WTC11 (cell line): ENCODE results near the gene SDC1. TPM values are rescaled to one million over a fixed set of nuclear protein-coding genes. Genes with fewer than 3 reads are reported as not detected.
A peak's percentile ranks its signal among the peaks of the same experiment; 100 is the strongest.

Source experiments
- ATAC-seq: fragments of 200-7000 bp; cut with Tn5 transposase; 2 replicates; pipeline ENCODE4 v1.10.0; 2021; ENCODE audit warnings: mild to moderate bottlenecking, moderate library complexity
- CTCF ChIA-PET: fragments of 300-600 bp; sonication (Branson Sonifier 250); formaldehyde crosslinking; loops from one replicate; lab custom pipeline; 2021; ENCODE audit warnings: antibody characterized with exemption; lab: Charles Lee
- POLR2A ChIA-PET: fragments of 350-600 bp; sonication (Branson Sonifier 250); formaldehyde crosslinking; loops from one replicate; lab custom pipeline; 2021; ENCODE audit warnings: antibody characterized with exemption; lab: Charles Lee
- DNase-seq: peaks from one replicate; pipeline ENCODE4 v3.0.0; 2021; ENCODE audit warnings: low spot score
- H3K27ac Mint-ChIP-seq: 2 replicates; pipeline ENCODE4 v1.8.0; 2021; ENCODE audit warnings: mixed read lengths
- H3K27me3 Mint-ChIP-seq: 2 replicates; pipeline ENCODE4 v1.8.0; 2021; ENCODE audit warnings: low read depth, mild to moderate bottlenecking, moderate library complexity, mixed read lengths
- H3K36me3 Mint-ChIP-seq: 2 replicates; pipeline ENCODE4 v1.8.0; 2021; ENCODE audit warnings: mixed read lengths
- H3K4me1 Mint-ChIP-seq: 2 replicates; pipeline ENCODE4 v1.8.0; 2022; ENCODE audit warnings: mixed read lengths
- H3K4me3 Mint-ChIP-seq: 2 replicates; pipeline ENCODE4 v1.8.0; 2021; ENCODE audit warnings: mild to moderate bottlenecking, moderate library complexity, mixed read lengths
- H3K9me3 Mint-ChIP-seq: 2 replicates; pipeline ENCODE4 v1.8.0; 2021; ENCODE audit warnings: mixed read lengths
- ATF1 ChIP-seq: sonication (generic); formaldehyde crosslinking; IDR thresholded peaks from 2 replicates; pipeline ENCODE4 v1.8.1; 2023; ENCODE audit warnings: mild to moderate bottlenecking, moderate library complexity, missing genetic modification reagents
- ETV6 ChIP-seq: sonication (generic); formaldehyde crosslinking; IDR thresholded peaks from 2 replicates; pipeline ENCODE4 v1.8.1; 2022; ENCODE audit warnings: mild to moderate bottlenecking, missing genetic modification reagents
- FOXK1 ChIP-seq: sonication (generic); formaldehyde crosslinking; IDR thresholded peaks from 2 replicates; pipeline ENCODE4 v1.8.0; 2022; ENCODE audit warnings: mild to moderate bottlenecking, moderate library complexity, missing genetic modification reagents
- GABPB1 ChIP-seq: sonication (generic); formaldehyde crosslinking; IDR thresholded peaks from 2 replicates; pipeline ENCODE4 v1.8.1; 2023; ENCODE audit warnings: mild to moderate bottlenecking, missing genetic modification reagents
- KAT7 ChIP-seq: sonication (generic); formaldehyde crosslinking; IDR thresholded peaks from 2 replicates; pipeline ENCODE4 v1.8.1; 2023; ENCODE audit warnings: missing genetic modification reagents, mild to moderate bottlenecking, borderline replicate concordance
- NR2C2 ChIP-seq: sonication (generic); formaldehyde crosslinking; IDR thresholded peaks from 2 replicates; pipeline ENCODE4 v1.8.0; 2022; ENCODE audit warnings: mild to moderate bottlenecking, missing genetic modification reagents
- TCF7 ChIP-seq: sonication (generic); formaldehyde crosslinking; IDR thresholded peaks from 2 replicates; pipeline ENCODE4 v1.8.0; 2022; ENCODE audit warnings: mild to moderate bottlenecking, low read depth, missing genetic modification reagents, moderate library complexity
- TP53 ChIP-seq: sonication (generic); formaldehyde crosslinking; IDR thresholded peaks from 2 replicates; pipeline ENCODE4 v1.8.1; 2023; ENCODE audit warnings: mild to moderate bottlenecking, missing genetic modification reagents
- ZNF138 ChIP-seq: sonication (generic); formaldehyde crosslinking; conservative IDR thresholded peaks from 2 replicates; pipeline ENCODE4 v1.8.1; 2022; ENCODE audit warnings: mild to moderate bottlenecking, moderate library complexity, missing genetic modification reagents
- ZNF423 ChIP-seq: fragments of 250-450 bp; sonication (Bioruptor Pico); IDR thresholded peaks from 2 replicates; pipeline ENCODE4 v2.1.2; 2022; ENCODE audit warnings: mild to moderate bottlenecking, moderate library complexity
- total RNA-seq: library from RNA; stranded (reverse); gene quantifications from 3 replicates; pipeline ENCODE4 v1.2.3, GENCODE V29; 2021
- TF ChIP-seq, protein P1 (sequence below): sonication (generic); formaldehyde crosslinking; IDR thresholded peaks from 2 replicates; pipeline ENCODE4 v1.8.1; 2023; ENCODE audit warnings: mild to moderate bottlenecking, missing genetic modification reagents
- TF ChIP-seq, protein P2 (sequence below): sonication (generic); formaldehyde crosslinking; IDR thresholded peaks from 2 replicates; pipeline ENCODE4 v1.8.1; 2022; ENCODE audit warnings: low read depth, missing genetic modification reagents, borderline replicate concordance
- TF ChIP-seq, protein P3 (sequence below): sonication (generic); formaldehyde crosslinking; IDR thresholded peaks from 2 replicates; pipeline ENCODE4 v1.8.1; 2022; ENCODE audit warnings: missing genetic modification reagents, borderline replicate concordance
- TF ChIP-seq, protein P4 (sequence below): sonication (generic); formaldehyde crosslinking; IDR thresholded peaks from 2 replicates; pipeline ENCODE4 v1.8.0; 2023; ENCODE audit warnings: mild to moderate bottlenecking, missing genetic modification reagents
- TF ChIP-seq, protein P5 (sequence below): fragments of 250-450 bp; sonication (Bioruptor Pico); conservative IDR thresholded peaks from 2 replicates; pipeline ENCODE4 v1.9.0; 2021; ENCODE audit warnings: mild to moderate bottlenecking
- TF ChIP-seq, protein P6 (sequence below): sonication (generic); formaldehyde crosslinking; IDR thresholded peaks from 2 replicates; pipeline ENCODE4 v1.8.0; 2022; ENCODE audit warnings: mild to moderate bottlenecking, missing genetic modification reagents

SDC1 gene
- total RNA-seq, 1 experiment from 2014 or later, result 52.6 TPM

DNA sequence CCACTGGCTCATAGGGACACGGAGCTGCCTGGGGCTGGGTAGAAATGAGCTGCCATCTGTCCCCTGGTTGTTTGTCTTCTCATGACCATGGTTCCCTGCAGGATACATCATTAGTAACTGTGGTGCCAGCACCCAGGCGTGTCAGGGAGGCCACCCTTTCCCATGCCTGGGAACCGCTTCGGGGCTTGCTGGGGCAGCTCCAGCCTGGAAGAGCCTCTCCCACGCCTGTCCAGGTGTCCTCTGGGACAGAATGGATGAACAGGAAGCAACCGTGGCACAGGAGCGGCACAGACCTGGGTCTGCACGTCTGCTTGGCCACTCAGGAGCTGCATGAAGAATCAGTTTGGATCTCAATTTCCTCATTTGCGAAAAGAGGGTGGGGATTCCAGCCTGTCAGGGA, 34.8 kb downstream of the SDC1 start (continued):
- TF ChIP-seq, protein P1, sequence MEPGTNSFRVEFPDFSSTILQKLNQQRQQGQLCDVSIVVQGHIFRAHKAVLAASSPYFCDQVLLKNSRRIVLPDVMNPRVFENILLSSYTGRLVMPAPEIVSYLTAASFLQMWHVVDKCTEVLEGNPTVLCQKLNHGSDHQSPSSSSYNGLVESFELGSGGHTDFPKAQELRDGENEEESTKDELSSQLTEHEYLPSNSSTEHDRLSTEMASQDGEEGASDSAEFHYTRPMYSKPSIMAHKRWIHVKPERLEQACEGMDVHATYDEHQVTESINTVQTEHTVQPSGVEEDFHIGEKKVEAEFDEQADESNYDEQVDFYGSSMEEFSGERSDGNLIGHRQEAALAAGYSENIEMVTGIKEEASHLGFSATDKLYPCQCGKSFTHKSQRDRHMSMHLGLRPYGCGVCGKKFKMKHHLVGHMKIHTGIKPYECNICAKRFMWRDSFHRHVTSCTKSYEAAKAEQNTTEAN (CRISPR knock-in tag), result no peak

DNA sequence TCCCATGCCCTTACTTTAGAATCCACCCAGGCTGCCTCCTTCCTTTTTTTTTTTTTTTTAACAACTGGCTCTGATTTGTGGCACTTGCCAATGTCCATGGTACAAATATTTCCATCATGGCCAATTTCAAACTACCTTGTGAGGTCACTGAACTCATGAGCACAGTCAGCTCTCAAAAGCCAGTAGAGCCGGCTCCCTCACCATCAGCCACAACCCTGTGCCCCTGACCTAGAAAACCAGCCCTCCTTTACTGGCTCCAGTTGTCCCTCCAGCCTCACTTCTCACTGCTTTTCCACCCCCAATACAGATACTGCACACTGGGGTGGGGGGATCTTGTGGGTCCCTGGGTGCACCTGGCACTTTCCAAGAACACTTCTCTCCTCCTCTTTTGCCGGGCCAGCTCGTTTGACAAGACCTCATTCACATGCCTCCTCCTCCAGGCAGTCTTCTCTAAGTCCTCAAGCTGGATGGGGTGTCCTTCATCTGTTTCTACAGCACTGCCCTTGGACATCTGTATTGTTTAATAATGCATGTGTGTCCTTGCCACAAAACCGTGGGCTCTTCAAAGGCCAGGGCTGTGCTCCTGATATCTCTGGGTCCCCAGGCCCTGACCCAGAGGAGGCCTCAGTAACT, 35.5 kb downstream of the SDC1 start:
- peaks cover 43% of the 10 kb centered on the region for H3K4me1 Mint-ChIP-seq
- ChIA-PET POLR2A (interaction anchor here (0.7 to 1.0 kb wide), 3 partner anchors 22 to 411 kb away, joined by 3 to 4 read pairs (median 4); partner anchors contain the start of gene SDC1), CTCF (interaction anchor here (0.6 to 1.6 kb wide), 4 partner anchors 18 to 174 kb away, joined by 3 to 8 read pairs (median 5); partner anchors contain the start of gene SDC1)
- no peak overlapping the region for H3K4me3 Mint-ChIP-seq
- TF ChIP-seq, protein P2, sequence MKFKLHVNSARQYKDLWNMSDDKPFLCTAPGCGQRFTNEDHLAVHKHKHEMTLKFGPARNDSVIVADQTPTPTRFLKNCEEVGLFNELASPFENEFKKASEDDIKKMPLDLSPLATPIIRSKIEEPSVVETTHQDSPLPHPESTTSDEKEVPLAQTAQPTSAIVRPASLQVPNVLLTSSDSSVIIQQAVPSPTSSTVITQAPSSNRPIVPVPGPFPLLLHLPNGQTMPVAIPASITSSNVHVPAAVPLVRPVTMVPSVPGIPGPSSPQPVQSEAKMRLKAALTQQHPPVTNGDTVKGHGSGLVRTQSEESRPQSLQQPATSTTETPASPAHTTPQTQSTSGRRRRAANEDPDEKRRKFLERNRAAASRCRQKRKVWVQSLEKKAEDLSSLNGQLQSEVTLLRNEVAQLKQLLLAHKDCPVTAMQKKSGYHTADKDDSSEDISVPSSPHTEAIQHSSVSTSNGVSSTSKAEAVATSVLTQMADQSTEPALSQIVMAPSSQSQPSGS (CRISPR knock-in tag), result no peak
- no peak for TF ChIP-seq TCF7 (CRISPR knock-in tag)
- TF ChIP-seq, protein P3, sequence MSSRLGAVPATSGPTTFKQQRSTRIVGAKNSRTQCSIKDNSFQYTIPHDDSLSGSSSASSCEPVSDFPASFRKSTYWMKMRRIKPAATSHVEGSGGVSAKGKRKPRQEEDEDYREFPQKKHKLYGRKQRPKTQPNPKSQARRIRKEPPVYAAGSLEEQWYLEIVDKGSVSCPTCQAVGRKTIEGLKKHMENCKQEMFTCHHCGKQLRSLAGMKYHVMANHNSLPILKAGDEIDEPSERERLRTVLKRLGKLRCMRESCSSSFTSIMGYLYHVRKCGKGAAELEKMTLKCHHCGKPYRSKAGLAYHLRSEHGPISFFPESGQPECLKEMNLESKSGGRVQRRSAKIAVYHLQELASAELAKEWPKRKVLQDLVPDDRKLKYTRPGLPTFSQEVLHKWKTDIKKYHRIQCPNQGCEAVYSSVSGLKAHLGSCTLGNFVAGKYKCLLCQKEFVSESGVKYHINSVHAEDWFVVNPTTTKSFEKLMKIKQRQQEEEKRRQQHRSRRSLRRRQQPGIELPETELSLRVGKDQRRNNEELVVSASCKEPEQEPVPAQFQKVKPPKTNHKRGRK (CRISPR knock-in tag), result no peak
- no peak for TF ChIP-seq TP53 (CRISPR knock-in tag)
- TF ChIP-seq KAT7, result no peak
- TF ChIP-seq ETV6 (CRISPR knock-in tag), result no peak
- TF ChIP-seq FOXK1 (CRISPR knock-in tag), result no peak
- no peaks in the 10 kb centered on the region for H3K36me3 Mint-ChIP-seq
- H3K27ac Mint-ChIP-seq, result no peak overlapping the region
- no peaks in the 10 kb centered on the region for H3K9me3 Mint-ChIP-seq
- ATAC-seq, result no peak
- no peaks in the 10 kb centered on the region for H3K27me3 Mint-ChIP-seq
- no peak for DNase-seq

DNA sequence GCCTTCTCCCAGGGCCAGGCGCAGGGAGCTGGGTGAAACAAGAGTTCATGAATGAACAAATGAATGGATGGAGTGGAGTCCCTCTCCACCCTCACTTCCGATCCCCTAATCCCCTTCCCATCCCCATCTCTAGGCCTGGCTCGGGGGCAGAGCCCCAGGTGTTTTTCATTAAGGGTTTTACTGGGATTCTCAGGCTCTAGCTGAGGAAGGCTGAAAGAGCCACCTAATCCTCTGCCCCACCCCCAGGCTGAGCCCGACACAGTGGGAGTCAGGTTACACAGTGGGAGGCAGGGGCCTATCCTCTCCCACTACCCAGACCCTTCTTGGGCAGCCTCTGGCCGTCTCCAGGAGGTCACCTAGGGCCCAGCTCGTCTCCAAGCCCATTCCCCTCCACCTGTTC, 36.1 kb downstream of the SDC1 start:
- no peaks in the 10 kb centered on the region for H3K36me3 Mint-ChIP-seq
- H3K27me3 Mint-ChIP-seq, result no peaks in the 10 kb centered on the region
- no peak overlapping the region for H3K4me3 Mint-ChIP-seq
- ATAC-seq, result peak; percentile 52
- TF ChIP-seq, protein P4, sequence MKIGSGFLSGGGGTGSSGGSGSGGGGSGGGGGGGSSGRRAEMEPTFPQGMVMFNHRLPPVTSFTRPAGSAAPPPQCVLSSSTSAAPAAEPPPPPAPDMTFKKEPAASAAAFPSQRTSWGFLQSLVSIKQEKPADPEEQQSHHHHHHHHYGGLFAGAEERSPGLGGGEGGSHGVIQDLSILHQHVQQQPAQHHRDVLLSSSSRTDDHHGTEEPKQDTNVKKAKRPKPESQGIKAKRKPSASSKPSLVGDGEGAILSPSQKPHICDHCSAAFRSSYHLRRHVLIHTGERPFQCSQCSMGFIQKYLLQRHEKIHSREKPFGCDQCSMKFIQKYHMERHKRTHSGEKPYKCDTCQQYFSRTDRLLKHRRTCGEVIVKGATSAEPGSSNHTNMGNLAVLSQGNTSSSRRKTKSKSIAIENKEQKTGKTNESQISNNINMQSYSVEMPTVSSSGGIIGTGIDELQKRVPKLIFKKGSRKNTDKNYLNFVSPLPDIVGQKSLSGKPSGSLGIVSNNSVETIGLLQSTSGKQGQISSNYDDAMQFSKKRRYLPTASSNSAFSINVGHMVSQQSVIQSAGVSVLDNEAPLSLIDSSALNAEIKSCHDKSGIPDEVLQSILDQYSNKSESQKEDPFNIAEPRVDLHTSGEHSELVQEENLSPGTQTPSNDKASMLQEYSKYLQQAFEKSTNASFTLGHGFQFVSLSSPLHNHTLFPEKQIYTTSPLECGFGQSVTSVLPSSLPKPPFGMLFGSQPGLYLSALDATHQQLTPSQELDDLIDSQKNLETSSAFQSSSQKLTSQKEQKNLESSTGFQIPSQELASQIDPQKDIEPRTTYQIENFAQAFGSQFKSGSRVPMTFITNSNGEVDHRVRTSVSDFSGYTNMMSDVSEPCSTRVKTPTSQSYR (CRISPR knock-in tag), result 0 out of 2 replicates have a peak, but pooled peaks have one; percentile 31
- TF ChIP-seq TCF7 (CRISPR knock-in tag) (no peak), ZNF423 (peak; percentile 60)
- no peak overlapping the region for H3K27ac Mint-ChIP-seq
- no peaks in the 10 kb centered on the region for H3K9me3 Mint-ChIP-seq
- peaks cover 43% of the 10 kb centered on the region for H3K4me1 Mint-ChIP-seq
- DNase-seq, result peak; percentile 49
- ChIA-PET POLR2A (interaction anchor here (0.7 to 1.0 kb wide), 3 partner anchors 21 to 411 kb away, joined by 3 to 4 read pairs (median 4); partner anchors contain the start of gene SDC1), CTCF (interaction anchor here (0.8 to 1.6 kb wide), 3 partner anchors 37 to 173 kb away, joined by 5 to 8 read pairs (median 5); partner anchors contain the start of gene SDC1)

DNA sequence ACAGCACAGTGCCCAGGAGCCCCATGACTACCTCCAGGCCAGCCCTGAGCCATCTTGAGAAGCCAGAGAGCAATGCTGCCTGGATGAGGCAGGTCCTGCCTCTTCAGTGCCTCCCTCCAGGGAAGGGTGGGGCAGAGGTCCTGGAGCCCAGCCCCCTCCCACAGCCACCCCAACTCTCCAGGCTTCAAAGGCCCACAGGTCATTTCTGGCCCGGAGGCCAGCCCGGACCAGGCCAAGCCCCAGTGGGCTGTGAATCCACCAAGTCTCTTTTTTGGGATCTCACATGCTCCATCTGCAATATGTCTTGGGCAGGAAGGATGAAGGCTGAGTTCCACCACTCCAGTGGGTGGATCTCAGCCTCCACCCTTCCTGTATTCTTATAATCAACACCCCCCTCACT, 36.7 kb downstream of the SDC1 start:
- Mint-ChIP-seq H3K4me1 (peaks cover 43% of the 10 kb centered on the region), H3K9me3 (no peaks in the 10 kb centered on the region), H3K36me3 (no peaks in the 10 kb centered on the region), H3K27ac (no peak overlapping the region), H3K27me3 (no peaks in the 10 kb centered on the region), H3K4me3 (no peak overlapping the region)
- ChIA-PET CTCF (interaction anchor here (1.2 to 1.3 kb wide), 2 partner anchors 37 to 42 kb away, joined by 3 to 8 read pairs; partner anchors contain the start of gene SDC1), POLR2A (no interaction called here)
- no peak for DNase-seq
- no peak for ATAC-seq
- TF ChIP-seq ZNF138 (CRISPR knock-in tag) (no peak), NR2C2 (CRISPR knock-in tag) (no peak), ATF1 (no peak), GABPB1 (CRISPR knock-in tag) (no peak)
- TF ChIP-seq, protein P5, sequence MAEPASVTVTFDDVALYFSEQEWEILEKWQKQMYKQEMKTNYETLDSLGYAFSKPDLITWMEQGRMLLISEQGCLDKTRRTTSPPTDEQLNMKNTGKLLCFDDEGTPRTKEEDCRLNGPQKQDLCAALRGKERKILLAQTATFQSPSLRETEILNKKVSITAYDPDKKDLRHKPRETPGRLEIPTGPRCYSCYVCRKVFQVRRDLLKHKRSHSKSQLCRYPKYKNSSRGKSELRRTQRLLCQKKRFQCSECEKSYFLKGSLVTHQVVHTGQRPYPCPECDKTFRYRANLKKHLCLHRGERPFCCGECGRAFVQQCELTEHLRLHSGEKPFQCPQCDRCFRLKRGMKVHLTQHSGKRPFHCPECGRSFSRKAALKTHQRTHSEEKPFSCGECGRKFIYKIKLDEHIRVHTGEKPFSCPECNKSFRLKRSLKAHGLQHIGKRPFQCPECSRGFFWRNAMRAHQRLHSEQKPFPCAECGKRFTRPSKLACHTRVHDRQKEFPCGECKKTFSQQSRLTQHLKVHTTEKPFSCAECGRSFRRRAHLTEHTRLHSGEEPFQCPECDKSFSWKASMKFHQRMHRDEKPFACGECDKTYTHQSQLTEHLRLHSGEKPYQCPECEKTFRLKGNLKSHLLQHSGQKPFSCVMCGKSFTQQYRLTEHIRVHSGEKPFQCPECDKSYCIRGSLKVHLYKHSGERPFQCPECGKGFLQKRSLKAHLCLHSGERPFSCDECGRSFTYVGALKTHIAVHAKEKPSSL (CRISPR knock-in tag), result no peak
- TF ChIP-seq, protein P2 (CRISPR knock-in tag), result no peak
- TF ChIP-seq, protein P6, sequence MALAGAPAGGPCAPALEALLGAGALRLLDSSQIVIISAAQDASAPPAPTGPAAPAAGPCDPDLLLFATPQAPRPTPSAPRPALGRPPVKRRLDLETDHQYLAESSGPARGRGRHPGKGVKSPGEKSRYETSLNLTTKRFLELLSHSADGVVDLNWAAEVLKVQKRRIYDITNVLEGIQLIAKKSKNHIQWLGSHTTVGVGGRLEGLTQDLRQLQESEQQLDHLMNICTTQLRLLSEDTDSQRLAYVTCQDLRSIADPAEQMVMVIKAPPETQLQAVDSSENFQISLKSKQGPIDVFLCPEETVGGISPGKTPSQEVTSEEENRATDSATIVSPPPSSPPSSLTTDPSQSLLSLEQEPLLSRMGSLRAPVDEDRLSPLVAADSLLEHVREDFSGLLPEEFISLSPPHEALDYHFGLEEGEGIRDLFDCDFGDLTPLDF (CRISPR knock-in tag), result no peak
